GM10266 (cell line): ENCODE results near the gene SND1.

Source experiments
- DNase-seq: peaks from one replicate; pipeline ENCODE4 v3.0.0; 2012; ENCODE audit errors: extremely low spot score
- CTCF ChIP-seq: IDR thresholded peaks from 2 replicates; pipeline ENCODE4 v1.5.1; 2012; ENCODE audit warnings: mild to moderate bottlenecking, low read depth; ENCODE audit not compliant: control insufficient read depth, insufficient read depth; ENCODE audit errors: missing control alignments

The SND1 gene

GRCh38 chr7:128121711-128122530 lies 469.9 kb downstream of the SND1 start:
- TF ChIP-seq CTCF, result no peak
- DNase-seq, result no peak

- no peak for TF ChIP-seq CTCF
- DNase-seq, result no peak
Measured at GRCh38 chr7:128122576-128123290, 470.7 kb downstream of the SND1 start.

GRCh38 chr7:128123291-128124037 lies 471.5 kb downstream of the SND1 start:
- no peak for TF ChIP-seq CTCF
- no peak for DNase-seq

GRCh38 chr7:128124786-128125185 lies 472.8 kb downstream of the SND1 start:
- TF ChIP-seq CTCF, result no peak
- no peak for DNase-seq

- no peak for DNase-seq
- no peak for TF ChIP-seq CTCF
Measured at GRCh38 chr7:128125816-128126215, 473.8 kb downstream of the SND1 start.

- no peak for DNase-seq
- no peak for TF ChIP-seq CTCF
Measured at GRCh38 chr7:128128401-128128800, 476.4 kb downstream of the SND1 start.
